Subcutaneous adipose tissue (tissue), 4 donors: ENCODE data around the gene IL10RA. TPM values are rescaled to one million over a fixed set of nuclear protein-coding genes. Genes with fewer than 3 reads are reported as not detected.

Source experiments
- CTCF ChIP-seq: fragments of 450-650 bp; IDR thresholded peaks from one replicate; pipeline ENCODE4 v1.5.1; 2016; ENCODE audit warnings: low read depth, mild to moderate bottlenecking, control low read depth, antibody characterized with exemption, moderate library complexity
- total RNA-seq, 4 donors: library from RNA; depleted of rRNA; stranded (reverse); fragments of >200 nt; gene quantifications; one replicate each; pipeline ENCODE4 v1.1.0, GENCODE V29; 2016

Gene IL10RA
- total RNA-seq, 4 donors from 2014 or later = 31.3 to 101 (median 48.6) TPM

- TF ChIP-seq CTCF = no peak
Measured at GRCh38 chr11:117969160-117969991, 16.8 kb upstream of the IL10RA start.

GRCh38 chr11:117970400-117971024, 15.7 kb upstream of the IL10RA start:
- TF ChIP-seq CTCF = no peak

GRCh38 chr11:117972044-117972443, 14.2 kb upstream of the IL10RA start:
- TF ChIP-seq CTCF = no peak

- no peak for TF ChIP-seq CTCF
Measured at GRCh38 chr11:117972629-117973502, 13.3 kb upstream of the IL10RA start.

GRCh38 chr11:117973503-117973860, 12.7 kb upstream of the IL10RA start:
- TF ChIP-seq CTCF = no peak

- TF ChIP-seq CTCF = no peak
Measured at GRCh38 chr11:117976445-117976844, 9.7 kb upstream of the IL10RA start.

- no peak for TF ChIP-seq CTCF
Measured at GRCh38 chr11:117977029-117977428, 9.2 kb upstream of the IL10RA start.
